ENCODE results near the gene PHB1.

DNA sequence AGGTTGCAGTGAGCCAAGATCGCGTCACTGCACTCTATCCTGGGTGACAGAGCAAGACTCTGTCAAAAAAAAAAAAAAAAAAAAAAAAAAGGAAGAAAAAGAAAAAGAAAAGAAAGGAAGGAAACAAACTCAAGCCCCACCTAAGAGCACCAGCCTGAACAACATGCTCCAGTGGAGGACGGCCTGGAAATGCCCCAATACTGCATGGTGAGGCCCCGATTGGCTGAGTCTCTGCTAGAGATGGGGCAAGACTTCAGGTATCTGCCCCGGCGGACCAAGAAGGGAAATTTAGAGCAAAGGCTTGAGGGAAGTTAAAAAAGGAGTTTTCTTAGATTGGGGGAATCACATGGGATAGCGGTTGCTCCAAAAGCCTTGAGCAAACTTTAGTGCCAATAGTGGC, 42.3 kb downstream of the PHB1 start:
- TF ChIP-seq, protein P1, sequence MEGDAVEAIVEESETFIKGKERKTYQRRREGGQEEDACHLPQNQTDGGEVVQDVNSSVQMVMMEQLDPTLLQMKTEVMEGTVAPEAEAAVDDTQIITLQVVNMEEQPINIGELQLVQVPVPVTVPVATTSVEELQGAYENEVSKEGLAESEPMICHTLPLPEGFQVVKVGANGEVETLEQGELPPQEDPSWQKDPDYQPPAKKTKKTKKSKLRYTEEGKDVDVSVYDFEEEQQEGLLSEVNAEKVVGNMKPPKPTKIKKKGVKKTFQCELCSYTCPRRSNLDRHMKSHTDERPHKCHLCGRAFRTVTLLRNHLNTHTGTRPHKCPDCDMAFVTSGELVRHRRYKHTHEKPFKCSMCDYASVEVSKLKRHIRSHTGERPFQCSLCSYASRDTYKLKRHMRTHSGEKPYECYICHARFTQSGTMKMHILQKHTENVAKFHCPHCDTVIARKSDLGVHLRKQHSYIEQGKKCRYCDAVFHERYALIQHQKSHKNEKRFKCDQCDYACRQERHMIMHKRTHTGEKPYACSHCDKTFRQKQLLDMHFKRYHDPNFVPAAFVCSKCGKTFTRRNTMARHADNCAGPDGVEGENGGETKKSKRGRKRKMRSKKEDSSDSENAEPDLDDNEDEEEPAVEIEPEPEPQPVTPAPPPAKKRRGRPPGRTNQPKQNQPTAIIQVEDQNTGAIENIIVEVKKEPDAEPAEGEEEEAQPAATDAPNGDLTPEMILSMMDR (IDR thresholded peaks at IDR 0.05) = no peak
- TF ChIP-seq POLR2AphosphoS5 (IDR thresholded peaks at IDR 0.05) (no peak), POLR2A (IDR thresholded peaks at IDR 0.05) (no peak), EP300 (IDR thresholded peaks at IDR 0.05) (no peak)
